Midbrain (tissue), 1 donor: ENCODE data around the gene PRPF40B.
"Not testable (repeated sequence)": the region's sequence is repeated elsewhere in the genome, so short reads cannot be mapped to it uniquely, and the experiment has no call there.

Experiments
- DNase-seq: peaks from one replicate; lab custom pipeline; 2025; lab: John Stamatoyannopoulos, UW

The PRPF40B gene

GRCh38 chr12:49609059-49609874 lies 14.1 kb upstream of the PRPF40B start:
- no peak for DNase-seq

- no peak for DNase-seq
Observed at GRCh38 chr12:49609875-49610154, 13.5 kb upstream of the PRPF40B start.

GRCh38 chr12:49610785-49611184 lies 12.6 kb upstream of the PRPF40B start:
- DNase-seq = not testable (repeated sequence)

GRCh38 chr12:49612210-49612609 lies 11.2 kb upstream of the PRPF40B start:
- no peak for DNase-seq

- no peak for DNase-seq
Observed at GRCh38 chr12:49615725-49616124, 7.6 kb upstream of the PRPF40B start.

- DNase-seq = no peak
Observed at GRCh38 chr12:49616533-49617219, 6.7 kb upstream of the PRPF40B start.

- DNase-seq = no peak
Observed at GRCh38 chr12:49618576-49618975, 4.8 kb upstream of the PRPF40B start.

GRCh38 chr12:49619286-49619685 lies 4.1 kb upstream of the PRPF40B start:
- no peak for DNase-seq

- DNase-seq = no peak
Observed at GRCh38 chr12:49621651-49622500, 1.5 kb upstream of the PRPF40B start.

- DNase-seq = peak; percentile 8
Observed at GRCh38 chr12:49622501-49623141, 740 bp upstream of the PRPF40B start.

GRCh38 chr12:49624921-49625577 lies 1.7 kb downstream of the PRPF40B start:
- no peak for DNase-seq

GRCh38 chr12:49626169-49626835 lies 2.9 kb downstream of the PRPF40B start:
- no peak for DNase-seq

GRCh38 chr12:49626836-49627235 lies 3.5 kb downstream of the PRPF40B start:
- no peak for DNase-seq

GRCh38 chr12:49627752-49628360 lies 4.5 kb downstream of the PRPF40B start:
- no peak for DNase-seq

GRCh38 chr12:49631336-49631907 lies 8.1 kb downstream of the PRPF40B start:
- DNase-seq = no peak

- DNase-seq = no peak
Observed at GRCh38 chr12:49632401-49632800, 9.0 kb downstream of the PRPF40B start.

GRCh38 chr12:49632986-49633702 lies 9.8 kb downstream of the PRPF40B start:
- no peak for DNase-seq

- DNase-seq = no peak
Observed at GRCh38 chr12:49633703-49634345, 10.5 kb downstream of the PRPF40B start.

- DNase-seq = no peak
Observed at GRCh38 chr12:49635036-49635435, 11.7 kb downstream of the PRPF40B start.
